Panc1 (cell line): ENCODE data around the gene MAP3K1. TPM values are rescaled to one million over a fixed set of nuclear protein-coding genes. Genes with fewer than 3 reads are reported as not detected.

Experiments
- ATAC-seq: fragments of 200-7000 bp; cut with Tn5 transposase; 2 replicates; pipeline ENCODE4 v1.9.1; 2020; ENCODE audit warnings: mild to moderate bottlenecking, moderate library complexity
- BruUV-seq: library from RNA; stranded (reverse); fragments of 400-500 nt; replicated peaks from 2 replicates; lab custom pipeline; 2021; lab: Mats Ljungman, UMichigan
- CTCF ChIA-PET: fragments of 300-600 bp; sonication (Branson Sonifier 250); formaldehyde crosslinking; loops from one replicate; lab custom pipeline; 2022; ENCODE audit warnings: antibody characterized with exemption; lab: Charles Lee
- POLR2A ChIA-PET: fragments of 300-600 bp; sonication (Branson Sonifier 250); formaldehyde crosslinking; loops from one replicate; lab custom pipeline; 2022; ENCODE audit warnings: antibody characterized with exemption; lab: Charles Lee
- DNase-seq: peaks from one replicate; pipeline ENCODE4 v3.0.0-alpha.2; 2010; ENCODE audit warnings: low read depth, low spot score
- H3K27ac ChIP-seq: 2 replicates; pipeline ENCODE4 v1.5.1; 2011; ENCODE audit warnings: mild to moderate bottlenecking, low read length, inconsistent platforms
- H3K27me3 ChIP-seq: fragments of 200-500 bp; sonication (Bioruptor generic); 2 replicates; pipeline ENCODE4 v1.6.0; 2014; ENCODE audit warnings: low read length, inconsistent platforms; ENCODE audit not compliant: control insufficient read depth, insufficient read depth
- H3K36me3 ChIP-seq: fragments of 200-500 bp; sonication (Bioruptor generic); 2 replicates; pipeline ENCODE4 v1.5.1; 2014; ENCODE audit warnings: inconsistent platforms, mild to moderate bottlenecking, low read length, moderate library complexity; ENCODE audit not compliant: control insufficient read depth, insufficient read depth
- H3K4me1 ChIP-seq: 2 replicates; pipeline ENCODE4 v1.5.1; 2011; ENCODE audit warnings: inconsistent platforms, mild to moderate bottlenecking, low read length, moderate library complexity; ENCODE audit not compliant: control insufficient read depth, insufficient read depth
- H3K4me3 ChIP-seq, 2 experiments: 2 replicates each; pipeline ENCODE4 v1.5.1; 2011 to 2012; ENCODE audit warnings: low read depth in 2 of 2, low read length in 2 of 2, mild to moderate bottlenecking in 2 of 2, inconsistent platforms in 1 of 2, moderate library complexity in 1 of 2
- H3K9me3 ChIP-seq: fragments of 200-500 bp; sonication (Bioruptor generic); 2 replicates; pipeline ENCODE4 v1.5.1; 2014; ENCODE audit warnings: low read depth, mild to moderate bottlenecking, inconsistent platforms, low read length, moderate library complexity; ENCODE audit not compliant: control insufficient read depth, insufficient read depth
- POLR2AphosphoS5 ChIP-seq: IDR thresholded peaks from 2 replicates; pipeline ENCODE4 v1.6.1; 2012; ENCODE audit warnings: mild to moderate bottlenecking, low read depth, low read length, moderate library complexity
- SIN3A ChIP-seq: IDR thresholded peaks from 2 replicates; pipeline ENCODE4 v1.6.1; 2012; ENCODE audit warnings: low read depth, mild to moderate bottlenecking, low read length, moderate library complexity, borderline replicate concordance; ENCODE audit not compliant: insufficient read depth
- TCF7L2 ChIP-seq: IDR thresholded peaks from 2 replicates; pipeline ENCODE4 v1.6.1; 2011; ENCODE audit warnings: mild to moderate bottlenecking, low read depth, low read length, inconsistent platforms
- in situ Hi-C: cut with HindIII; loops from 2 replicates; pipeline ENCODE4 v1.10.0; 2016; ENCODE audit warnings: low sequenced_read_pairs, low pct_unique_long_range_greater_than_20kb
- intact Hi-C: fragments of 100-400 bp; cut with micrococcal nuclease; formaldehyde crosslinking; loops from one replicate; pipeline ENCODE4 v1.10.0; 2022; ENCODE audit not compliant: unreplicated experiment
- total RNA-seq: library from RNA; stranded (reverse); gene quantifications from one replicate; pipeline ENCODE4 v1.2.1, GENCODE V29; 2021; ENCODE audit not compliant: unreplicated experiment
- TF ChIP-seq, protein P1 (sequence below): fragments of 450-650 bp; IDR thresholded peaks from 2 replicates; pipeline ENCODE4 v1.5.1; 2017; ENCODE audit warnings: mild to moderate bottlenecking
- TF ChIP-seq, protein P2 (sequence below), 2 experiments: IDR thresholded peaks; 2 replicates each; pipeline ENCODE4 v1.6.1; 2011 to 2012; ENCODE audit warnings: low read depth in 2 of 2, control low read depth in 1 of 2, low read length in 1 of 2, mild to moderate bottlenecking in 1 of 2, moderate library complexity in 1 of 2; ENCODE audit not compliant: insufficient read depth in 1 of 2

MAP3K1 gene
- total RNA-seq, 1 experiment from 2014 or later: 6.2 TPM

DNA sequence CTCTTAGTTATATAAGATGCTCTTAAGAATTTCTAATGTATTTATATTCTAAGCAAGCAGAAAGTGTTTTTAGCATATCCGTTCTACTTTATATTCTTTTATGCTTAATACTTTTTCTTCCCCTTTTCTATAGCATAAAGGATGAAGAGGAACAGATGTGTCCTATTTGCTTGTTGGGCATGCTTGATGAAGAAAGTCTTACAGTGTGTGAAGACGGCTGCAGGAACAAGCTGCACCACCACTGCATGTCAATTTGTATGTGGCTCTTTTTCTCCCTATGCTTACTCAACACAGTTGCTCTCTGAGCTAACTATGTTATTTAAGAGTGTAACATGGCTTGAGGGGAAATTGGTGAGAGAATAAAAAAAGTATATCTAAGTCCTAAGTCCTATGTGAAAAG lies 56.4 kb downstream of the MAP3K1 start:
- TF ChIP-seq, protein P1, sequence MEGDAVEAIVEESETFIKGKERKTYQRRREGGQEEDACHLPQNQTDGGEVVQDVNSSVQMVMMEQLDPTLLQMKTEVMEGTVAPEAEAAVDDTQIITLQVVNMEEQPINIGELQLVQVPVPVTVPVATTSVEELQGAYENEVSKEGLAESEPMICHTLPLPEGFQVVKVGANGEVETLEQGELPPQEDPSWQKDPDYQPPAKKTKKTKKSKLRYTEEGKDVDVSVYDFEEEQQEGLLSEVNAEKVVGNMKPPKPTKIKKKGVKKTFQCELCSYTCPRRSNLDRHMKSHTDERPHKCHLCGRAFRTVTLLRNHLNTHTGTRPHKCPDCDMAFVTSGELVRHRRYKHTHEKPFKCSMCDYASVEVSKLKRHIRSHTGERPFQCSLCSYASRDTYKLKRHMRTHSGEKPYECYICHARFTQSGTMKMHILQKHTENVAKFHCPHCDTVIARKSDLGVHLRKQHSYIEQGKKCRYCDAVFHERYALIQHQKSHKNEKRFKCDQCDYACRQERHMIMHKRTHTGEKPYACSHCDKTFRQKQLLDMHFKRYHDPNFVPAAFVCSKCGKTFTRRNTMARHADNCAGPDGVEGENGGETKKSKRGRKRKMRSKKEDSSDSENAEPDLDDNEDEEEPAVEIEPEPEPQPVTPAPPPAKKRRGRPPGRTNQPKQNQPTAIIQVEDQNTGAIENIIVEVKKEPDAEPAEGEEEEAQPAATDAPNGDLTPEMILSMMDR: no peak
- TF ChIP-seq SIN3A (no peak), POLR2AphosphoS5 (no peak), TCF7L2 (no peak)
- TF ChIP-seq, protein P2, sequence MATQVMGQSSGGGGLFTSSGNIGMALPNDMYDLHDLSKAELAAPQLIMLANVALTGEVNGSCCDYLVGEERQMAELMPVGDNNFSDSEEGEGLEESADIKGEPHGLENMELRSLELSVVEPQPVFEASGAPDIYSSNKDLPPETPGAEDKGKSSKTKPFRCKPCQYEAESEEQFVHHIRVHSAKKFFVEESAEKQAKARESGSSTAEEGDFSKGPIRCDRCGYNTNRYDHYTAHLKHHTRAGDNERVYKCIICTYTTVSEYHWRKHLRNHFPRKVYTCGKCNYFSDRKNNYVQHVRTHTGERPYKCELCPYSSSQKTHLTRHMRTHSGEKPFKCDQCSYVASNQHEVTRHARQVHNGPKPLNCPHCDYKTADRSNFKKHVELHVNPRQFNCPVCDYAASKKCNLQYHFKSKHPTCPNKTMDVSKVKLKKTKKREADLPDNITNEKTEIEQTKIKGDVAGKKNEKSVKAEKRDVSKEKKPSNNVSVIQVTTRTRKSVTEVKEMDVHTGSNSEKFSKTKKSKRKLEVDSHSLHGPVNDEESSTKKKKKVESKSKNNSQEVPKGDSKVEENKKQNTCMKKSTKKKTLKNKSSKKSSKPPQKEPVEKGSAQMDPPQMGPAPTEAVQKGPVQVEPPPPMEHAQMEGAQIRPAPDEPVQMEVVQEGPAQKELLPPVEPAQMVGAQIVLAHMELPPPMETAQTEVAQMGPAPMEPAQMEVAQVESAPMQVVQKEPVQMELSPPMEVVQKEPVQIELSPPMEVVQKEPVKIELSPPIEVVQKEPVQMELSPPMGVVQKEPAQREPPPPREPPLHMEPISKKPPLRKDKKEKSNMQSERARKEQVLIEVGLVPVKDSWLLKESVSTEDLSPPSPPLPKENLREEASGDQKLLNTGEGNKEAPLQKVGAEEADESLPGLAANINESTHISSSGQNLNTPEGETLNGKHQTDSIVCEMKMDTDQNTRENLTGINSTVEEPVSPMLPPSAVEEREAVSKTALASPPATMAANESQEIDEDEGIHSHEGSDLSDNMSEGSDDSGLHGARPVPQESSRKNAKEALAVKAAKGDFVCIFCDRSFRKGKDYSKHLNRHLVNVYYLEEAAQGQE (IDR thresholded peaks at IDR 0.05; ENCODE audit: insufficient read depth in 1 of 2, low read depth in 2 of 2, low read length in 1 of 2): no peak
- Histone ChIP-seq H3K4me3 (no peak overlapping the region), H3K9me3 (no peaks in the 10 kb centered on the region), H3K4me1 (no peaks in the 10 kb centered on the region), H3K27me3 (no peaks in the 10 kb centered on the region), H3K36me3 (peaks cover 7% of the 10 kb centered on the region; the same call in 1 of the 2 replicates), H3K27ac (no peak overlapping the region)
- in situ Hi-C loops: no loop called here
- intact Hi-C loops: no loop called here
- DNase-seq: no peak
- ChIA-PET POLR2A (no interaction called here), CTCF (no interaction called here)
- no peak for ATAC-seq
- no TSS peak for BruUV-seq

DNA sequence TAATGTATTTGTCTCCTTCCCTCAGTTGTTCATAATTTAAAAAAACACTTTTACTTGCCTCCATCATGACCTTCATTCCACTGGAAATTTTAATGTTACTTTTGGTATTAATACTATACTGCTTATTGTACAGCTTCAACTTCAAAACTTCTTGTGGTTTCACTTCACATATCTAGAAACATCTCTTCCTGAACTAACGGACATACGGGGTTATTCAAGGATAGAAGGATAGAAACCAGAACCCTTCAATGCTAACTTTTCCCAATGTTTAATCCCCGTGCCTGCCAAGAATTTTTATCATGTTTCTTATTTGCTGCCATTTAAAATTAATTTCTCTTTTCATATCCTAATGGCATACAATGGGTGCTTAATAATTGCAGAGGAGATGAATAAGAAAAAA lies 57.7 kb downstream of the MAP3K1 start:
- CTCF ChIA-PET: no interaction called here
- BruUV-seq: no TSS peak

More for the DNA sequence above, 57.7 kb downstream of the MAP3K1 start:
- Histone ChIP-seq H3K36me3 (peaks cover 7% of the 10 kb centered on the region; the same call in 1 of the 2 replicates), H3K27ac (no peak overlapping the region), H3K27me3 (no peaks in the 10 kb centered on the region), H3K4me3 (no peak overlapping the region), H3K4me1 (no peaks in the 10 kb centered on the region), H3K9me3 (no peaks in the 10 kb centered on the region)
- DNase-seq (no peak), ATAC-seq (no peak)
- intact Hi-C loops (no loop called here), in situ Hi-C loops (no loop called here)
- TF ChIP-seq TCF7L2 (no peak), POLR2AphosphoS5 (no peak), SIN3A (no peak)
- TF ChIP-seq, protein P2 (IDR thresholded peaks at IDR 0.05; ENCODE audit: insufficient read depth in 1 of 2, low read depth in 2 of 2, low read length in 1 of 2): no peak
- TF ChIP-seq, protein P1: no peak
- POLR2A ChIA-PET: no interaction called here
